AG09309 (cell line): Measurements from ENCODE around the gene ATG5.

Source experiments
- DNase-seq: peaks from one replicate; pipeline ENCODE4 v3.0.0-alpha.2; 2010; ENCODE audit warnings: low read depth
- H3K4me3 ChIP-seq: 2 replicates; pipeline ENCODE4 v1.5.1; 2011; ENCODE audit warnings: mild to moderate bottlenecking, low read depth, low read length, moderate library complexity; ENCODE audit not compliant: control insufficient read depth
- CTCF ChIP-seq: IDR thresholded peaks from 2 replicates; pipeline ENCODE4 v1.5.1; 2011; ENCODE audit warnings: mild to moderate bottlenecking, low read depth, low read length, inconsistent platforms; ENCODE audit not compliant: insufficient read depth, control insufficient read depth; ENCODE audit errors: missing control alignments

ATG5 gene

DNA sequence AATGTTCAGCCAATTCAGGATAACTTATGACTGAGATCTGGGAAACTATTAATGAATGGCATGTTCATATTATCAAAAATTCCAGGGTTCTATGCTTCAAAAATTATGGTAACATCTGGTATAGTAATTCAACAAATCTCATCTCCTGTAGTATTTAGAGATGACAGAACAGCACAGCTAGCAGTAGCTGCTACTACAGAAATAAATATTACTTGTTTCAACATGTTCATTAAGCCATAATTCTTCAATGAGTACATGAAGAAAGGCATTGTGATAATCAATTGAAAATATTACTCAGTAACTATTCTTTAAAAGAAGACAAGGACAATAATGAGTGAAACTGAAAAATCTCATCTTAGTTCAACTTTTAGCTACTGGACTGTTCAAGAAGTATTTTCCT, 66.8 kb downstream of the ATG5 start:
- H3K4me3 ChIP-seq = no peak overlapping the region
- no peak for DNase-seq
- no peak for TF ChIP-seq CTCF

DNA sequence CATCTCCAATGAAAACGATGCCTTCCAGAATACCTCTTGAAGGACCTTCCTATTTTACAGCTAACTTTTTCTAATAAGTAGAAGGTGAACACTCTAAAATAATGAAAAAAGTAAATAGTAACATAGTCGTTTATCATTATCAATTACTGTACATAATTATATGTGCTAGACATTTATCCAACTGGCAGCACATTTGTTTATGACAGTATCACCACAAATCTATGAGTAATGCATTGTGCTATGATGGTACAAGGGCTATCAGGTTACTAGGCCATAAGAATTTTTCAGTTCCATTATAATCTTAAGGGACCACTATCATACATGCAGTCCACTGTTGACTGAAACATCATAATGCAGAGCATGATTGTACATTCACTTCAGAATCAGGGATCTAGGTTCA, 68.4 kb downstream of the ATG5 start:
- no peak for TF ChIP-seq CTCF
- H3K4me3 ChIP-seq = no peak overlapping the region
- DNase-seq = no peak

GRCh38 chr6:106256201-106256968, 69.2 kb downstream of the ATG5 start:
- H3K4me3 ChIP-seq = no peak overlapping the region

GRCh38 chr6:106255306-106255705, 70.3 kb downstream of the ATG5 start:
- DNase-seq = no peak
- no peak overlapping the region for H3K4me3 ChIP-seq
- TF ChIP-seq CTCF = no peak

More at GRCh38 chr6:106256201-106256968, 69.2 kb downstream of the ATG5 start:
- no peak for TF ChIP-seq CTCF
- no peak for DNase-seq

GRCh38 chr6:106254636-106255035, 70.9 kb downstream of the ATG5 start:
- TF ChIP-seq CTCF = no peak
- no peak for DNase-seq
- H3K4me3 ChIP-seq = no peak overlapping the region

DNA sequence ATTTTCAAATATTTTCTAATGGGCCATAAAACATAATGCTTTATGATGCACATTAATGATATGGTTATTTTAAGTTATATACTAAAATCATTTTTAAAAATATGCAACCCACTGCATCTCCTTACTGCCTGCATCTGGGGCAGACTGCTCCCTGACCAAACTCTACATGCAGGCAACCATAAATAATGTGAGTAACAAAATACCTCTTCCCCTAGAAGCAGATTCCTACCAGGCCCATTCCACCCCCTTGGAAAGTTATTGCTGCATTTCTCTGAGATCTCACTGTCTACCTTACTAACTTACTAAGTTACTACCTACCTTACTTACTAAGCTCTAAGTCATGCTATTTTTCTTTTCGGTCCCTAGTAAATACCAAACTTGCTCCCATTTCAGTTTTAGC, 71.8 kb downstream of the ATG5 start:
- TF ChIP-seq CTCF = no peak
- no peak for DNase-seq
- no peak overlapping the region for H3K4me3 ChIP-seq

- peak; percentile 73 for DNase-seq
- TF ChIP-seq CTCF = no peak
- no peak overlapping the region for H3K4me3 ChIP-seq
Measured at GRCh38 chr6:106253172-106253571, 72.4 kb downstream of the ATG5 start.
